Karpas-422 (cell line): ENCODE data around the gene ALG2. TPM values are rescaled to one million over a fixed set of nuclear protein-coding genes. Genes with fewer than 3 reads are reported as not detected.
"Not testable (repeated sequence)": the region's sequence is repeated elsewhere in the genome, so short reads cannot be mapped to it uniquely, and the experiment has no call there.

Experiments used
- DNase-seq: peaks from one replicate; pipeline ENCODE4 v3.0.0-alpha.2; 2015
- H2AFZ ChIP-seq: fragments of 200-600 bp; sonication (generic); 2 replicates; pipeline ENCODE4 v1.6.1; 2014; ENCODE audit warnings: antibody characterized with exemption, low read length, mixed read lengths
- H3K27ac ChIP-seq: fragments of 200-600 bp; sonication (generic); 2 replicates; pipeline ENCODE4 v1.5.1; 2014; ENCODE audit warnings: mild to moderate bottlenecking, low read length, moderate library complexity
- H3K27me3 ChIP-seq: fragments of 200-600 bp; sonication (generic); 2 replicates; pipeline ENCODE4 v1.6.1; 2014; ENCODE audit warnings: low read length, mixed read lengths
- H3K36me3 ChIP-seq: fragments of 200-600 bp; sonication (generic); 2 replicates; pipeline ENCODE4 v1.6.1; 2014; ENCODE audit warnings: low read length, mixed read lengths; ENCODE audit not compliant: insufficient read depth
- H3K4me1 ChIP-seq: fragments of 200-600 bp; sonication (generic); 2 replicates; pipeline ENCODE4 v1.6.1; 2014; ENCODE audit warnings: mild to moderate bottlenecking, low read length, mixed read lengths
- H3K4me2 ChIP-seq: fragments of 200-600 bp; sonication (generic); 2 replicates; pipeline ENCODE4 v1.6.1; 2014; ENCODE audit warnings: low read length, low read depth, mild to moderate bottlenecking; ENCODE audit not compliant: poor library complexity, severe bottlenecking
- H3K4me3 ChIP-seq: fragments of 200-600 bp; sonication (generic); 2 replicates; pipeline ENCODE4 v1.5.1; 2014; ENCODE audit warnings: mild to moderate bottlenecking, antibody characterized with exemption, low read length, mixed read lengths
- H3K79me2 ChIP-seq: fragments of 200-600 bp; sonication (generic); 2 replicates; pipeline ENCODE4 v1.6.1; 2014; ENCODE audit warnings: mild to moderate bottlenecking, low read length, mixed read lengths
- H3K9ac ChIP-seq: fragments of 200-600 bp; sonication (generic); 2 replicates; pipeline ENCODE4 v1.6.0; 2014; ENCODE audit warnings: low read length
- H3K9me2 ChIP-seq: fragments of 200-600 bp; sonication (generic), shearing (Covaris generic); replicated peaks from 2 replicates; pipeline ENCODE4 v1.6.0; 2014; ENCODE audit warnings: mild to moderate bottlenecking, low read length, moderate library complexity; ENCODE audit not compliant: insufficient read depth
- H3K9me3 ChIP-seq: fragments of 300-700, 200-600 bp; sonication (generic); 2 replicates; pipeline ENCODE4 v1.6.1; 2014; ENCODE audit warnings: low read length, mixed read lengths
- H4K20me1 ChIP-seq: fragments of 200-600 bp; sonication (generic); 2 replicates; pipeline ENCODE4 v1.6.1; 2014; ENCODE audit warnings: mild to moderate bottlenecking, antibody characterized with exemption, low read length, low read depth; ENCODE audit not compliant: insufficient read depth
- total RNA-seq: library from RNA; depleted of rRNA; stranded (reverse); fragments of >200 nt; shearing (Covaris generic); gene quantifications from 2 replicates; pipeline ENCODE4 v1.2.3, GENCODE V29; 2014; ENCODE audit warnings: low replicate concordance

ALG2 gene
- total RNA-seq, 1 experiment from 2014 or later: 19.9 TPM

GRCh38 chr9:99196484-99196883 lies 25.3 kb downstream of the ALG2 start:
- H3K4me1 ChIP-seq, H3K9me2 ChIP-seq, DNase-seq, H4K20me1 ChIP-seq, H2AFZ ChIP-seq, H3K79me2 ChIP-seq, H3K36me3 ChIP-seq, H3K9me3 ChIP-seq, H3K27ac ChIP-seq, H3K9ac ChIP-seq, H3K4me3 ChIP-seq, H3K27me3 ChIP-seq, H3K4me2 ChIP-seq: not testable (repeated sequence)

GRCh38 chr9:99193466-99193821 lies 28.3 kb downstream of the ALG2 start:
- Histone ChIP-seq H3K9ac (no peak overlapping the region), H3K79me2 (no peaks in the 10 kb centered on the region), H3K4me2 (no peak overlapping the region), H3K9me2 (no peaks in the 10 kb centered on the region), H3K9me3 (no peaks in the 10 kb centered on the region), H3K4me1 (no peaks in the 10 kb centered on the region), H3K4me3 (no peak overlapping the region), H3K27me3 (no peaks in the 10 kb centered on the region), H4K20me1 (no peaks in the 10 kb centered on the region), H3K36me3 (no peaks in the 10 kb centered on the region), H2AFZ (no peak overlapping the region), H3K27ac (no peak overlapping the region)
- no peak for DNase-seq

DNA sequence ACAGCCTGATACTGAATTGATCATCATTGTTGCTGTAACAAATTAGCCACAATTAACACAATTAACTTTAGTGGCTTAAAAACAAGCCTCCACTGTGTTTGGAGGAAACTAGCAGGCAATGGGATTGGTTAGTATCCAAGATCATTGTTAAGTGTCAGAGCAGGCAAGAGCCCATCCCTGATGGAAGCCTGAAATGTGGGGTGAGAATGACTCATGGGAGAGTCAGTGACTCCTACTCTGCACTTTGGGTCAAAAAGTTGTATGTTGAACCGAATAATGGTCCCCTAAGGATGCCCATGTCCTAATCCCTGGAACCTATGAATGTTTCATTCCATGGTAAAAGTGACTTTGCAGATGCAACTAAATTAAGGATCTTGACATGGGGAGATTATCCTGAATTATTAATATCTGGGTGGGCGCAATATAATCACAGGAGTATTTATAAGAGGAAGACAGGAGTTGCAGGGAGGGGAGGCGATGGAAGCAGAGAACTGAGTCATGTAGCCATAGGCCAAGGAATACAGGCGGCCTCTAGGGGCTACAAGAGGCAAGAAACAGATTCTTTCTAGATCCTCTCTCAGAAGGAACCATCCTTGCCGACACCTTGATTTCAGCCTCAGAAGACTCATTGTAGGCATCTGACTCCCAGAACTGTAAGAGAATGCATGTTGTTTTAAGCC lies 28.8 kb downstream of the ALG2 start:
- Histone ChIP-seq H3K79me2 (no peaks in the 10 kb centered on the region), H3K4me3 (no peak overlapping the region), H3K9me3 (no peaks in the 10 kb centered on the region), H3K27ac (no peak overlapping the region), H3K27me3 (no peaks in the 10 kb centered on the region), H3K4me1 (no peaks in the 10 kb centered on the region), H3K9me2 (no peaks in the 10 kb centered on the region), H4K20me1 (no peaks in the 10 kb centered on the region), H2AFZ (no peak overlapping the region), H3K36me3 (no peaks in the 10 kb centered on the region), H3K4me2 (no peak overlapping the region), H3K9ac (no peak overlapping the region)
- no peak for DNase-seq

DNA sequence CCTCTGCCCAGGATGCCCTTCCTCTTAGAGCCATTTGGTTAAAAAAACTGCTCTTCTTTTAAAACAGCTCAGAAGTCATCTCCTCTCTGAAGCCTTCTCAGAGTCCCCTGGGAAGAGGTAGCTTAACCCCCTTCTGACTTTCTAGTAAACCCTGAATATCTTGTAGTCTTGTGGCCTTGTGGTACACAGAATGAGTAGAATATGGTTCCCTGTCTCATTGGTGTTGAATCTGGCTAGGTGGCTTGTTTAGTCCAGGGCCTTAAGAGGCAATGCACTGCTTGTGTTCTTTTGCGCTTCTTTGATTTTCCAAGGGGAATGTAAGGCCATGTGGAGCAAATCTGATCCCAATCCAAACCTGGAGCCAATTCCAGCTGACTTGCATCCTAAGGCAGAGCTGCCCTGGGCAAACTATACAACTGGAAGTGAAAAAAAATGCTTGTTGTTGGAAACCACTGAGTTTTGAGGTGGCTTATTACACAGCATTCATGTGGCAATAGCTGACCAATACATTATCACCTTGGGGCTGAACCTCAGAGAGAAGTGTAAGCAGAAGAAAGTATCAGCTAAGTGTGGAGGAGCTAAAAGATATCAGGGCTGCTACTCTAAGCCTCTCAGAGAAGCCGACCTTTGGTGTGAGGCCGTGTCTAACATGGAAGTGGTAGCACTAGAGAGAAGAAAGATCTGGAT lies 31.0 kb downstream of the ALG2 start:
- no peak overlapping the region for H3K4me3 ChIP-seq
- H4K20me1 ChIP-seq: no peaks in the 10 kb centered on the region
- H3K36me3 ChIP-seq: no peaks in the 10 kb centered on the region
- H3K4me1 ChIP-seq: peaks cover 5% of the 10 kb centered on the region; the same call in 1 of the 2 replicates
- H3K27ac ChIP-seq: no peak overlapping the region
- no peaks in the 10 kb centered on the region for H3K9me3 ChIP-seq
- DNase-seq: peak; percentile 55
- no peak overlapping the region for H2AFZ ChIP-seq
- H3K79me2 ChIP-seq: no peaks in the 10 kb centered on the region
- H3K9me2 ChIP-seq: no peaks in the 10 kb centered on the region
- no peak overlapping the region for H3K4me2 ChIP-seq
- no peak overlapping the region for H3K9ac ChIP-seq
- H3K27me3 ChIP-seq: no peaks in the 10 kb centered on the region

DNA sequence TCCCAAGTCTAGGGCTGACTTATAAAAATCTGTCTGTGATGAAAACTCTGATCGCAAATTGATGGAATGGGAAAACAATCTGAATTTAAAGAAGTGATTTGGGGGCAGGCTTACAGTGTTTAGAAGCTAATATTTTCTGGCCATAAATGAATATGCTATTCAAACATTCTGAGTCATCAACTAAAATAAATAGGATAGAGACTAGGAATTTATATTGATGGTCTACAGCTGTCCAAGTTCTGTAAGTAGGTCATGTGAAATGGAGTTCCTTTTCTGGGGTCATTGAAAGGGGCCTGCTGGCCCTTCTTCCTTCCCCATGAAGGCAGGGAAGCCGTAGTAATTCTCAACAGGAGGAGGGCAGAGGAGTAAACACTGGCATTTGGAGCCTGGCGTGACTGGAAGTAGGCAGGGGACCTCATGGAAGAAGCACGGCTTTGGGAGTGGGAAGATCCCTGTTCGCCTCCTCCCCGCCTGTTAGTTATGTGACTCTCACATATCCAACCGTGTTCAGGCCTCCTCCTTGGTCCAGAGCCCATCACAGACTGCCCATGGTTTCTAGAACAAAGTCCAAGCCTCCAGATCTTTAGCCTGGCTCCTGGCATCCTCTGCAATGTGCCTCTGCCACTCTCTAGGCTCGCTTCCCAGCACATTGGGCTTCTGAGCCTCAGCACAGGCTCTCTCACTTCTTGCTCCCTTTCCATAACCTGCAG lies 31.7 kb downstream of the ALG2 start:
- H3K9me3 ChIP-seq: no peaks in the 10 kb centered on the region
- DNase-seq: no peak
- no peak overlapping the region for H3K4me3 ChIP-seq
- no peak overlapping the region for H2AFZ ChIP-seq
- no peaks in the 10 kb centered on the region for H3K36me3 ChIP-seq
- no peaks in the 10 kb centered on the region for H3K9me2 ChIP-seq
- no peaks in the 10 kb centered on the region for H3K27me3 ChIP-seq
- no peaks in the 10 kb centered on the region for H3K79me2 ChIP-seq
- peaks cover 5% of the 10 kb centered on the region; the same call in 1 of the 2 replicates for H3K4me1 ChIP-seq
- no peak overlapping the region for H3K27ac ChIP-seq
- no peaks in the 10 kb centered on the region for H4K20me1 ChIP-seq
- no peak overlapping the region for H3K9ac ChIP-seq
- no peak overlapping the region for H3K4me2 ChIP-seq

- Histone ChIP-seq H3K27me3 (no peaks in the 10 kb centered on the region), H4K20me1 (no peaks in the 10 kb centered on the region), H3K4me3 (no peak overlapping the region), H3K27ac (no peak overlapping the region), H3K9ac (no peak overlapping the region), H3K9me2 (no peaks in the 10 kb centered on the region), H3K4me1 (peaks cover 5% of the 10 kb centered on the region; the same call in 1 of the 2 replicates), H3K36me3 (no peaks in the 10 kb centered on the region), H3K4me2 (no peak overlapping the region), H2AFZ (no peak overlapping the region), H3K9me3 (no peaks in the 10 kb centered on the region), H3K79me2 (no peaks in the 10 kb centered on the region)
- DNase-seq: no peak
Observed at GRCh38 chr9:99189186-99189585, 32.6 kb downstream of the ALG2 start.

GRCh38 chr9:99187311-99187710 lies 34.4 kb downstream of the ALG2 start:
- Histone ChIP-seq H3K4me3 (no peak overlapping the region), H3K4me1 (peaks cover 5% of the 10 kb centered on the region; the same call in 1 of the 2 replicates), H3K27ac (no peak overlapping the region), H3K36me3 (no peaks in the 10 kb centered on the region), H3K9me2 (no peaks in the 10 kb centered on the region), H3K4me2 (peak overlapping the region; percentile 10), H4K20me1 (no peaks in the 10 kb centered on the region), H3K9me3 (no peaks in the 10 kb centered on the region), H3K9ac (no peak overlapping the region), H2AFZ (no peak overlapping the region), H3K27me3 (no peaks in the 10 kb centered on the region), H3K79me2 (no peaks in the 10 kb centered on the region)
- DNase-seq: peak; percentile 53

- Histone ChIP-seq H3K79me2 (no peaks in the 10 kb centered on the region), H3K4me3 (no peak overlapping the region), H3K9me3 (no peaks in the 10 kb centered on the region), H3K27ac (no peak overlapping the region), H3K27me3 (no peaks in the 10 kb centered on the region), H3K4me2 (no peak overlapping the region), H3K4me1 (peaks cover 5% of the 10 kb centered on the region; the same call in 1 of the 2 replicates), H3K9ac (no peak overlapping the region), H4K20me1 (no peaks in the 10 kb centered on the region), H3K9me2 (no peaks in the 10 kb centered on the region), H3K36me3 (no peaks in the 10 kb centered on the region), H2AFZ (no peak overlapping the region)
- no peak for DNase-seq
Observed at GRCh38 chr9:99185934-99186333, 35.8 kb downstream of the ALG2 start.
